K562 (cell line): ENCODE results near the gene SEC16A. TPM values are rescaled to one million over a fixed set of nuclear protein-coding genes. Genes with fewer than 3 reads are reported as not detected.

ENCODE experiments used
- ATAC-seq: fragments of 200-7000 bp; cut with Tn5 transposase; 3 replicates; pipeline ENCODE4 v1.9.1; 2020; ENCODE audit warnings: moderate library complexity
- BruUV-seq: library from RNA; stranded (reverse); fragments of 400-500 nt; replicated peaks from 2 replicates; lab custom pipeline; 2021; lab: Mats Ljungman, UMichigan
- CTCF ChIA-PET: fragments of 300-600 bp; formaldehyde crosslinking; extraction: SDS; loops from one replicate; lab custom pipeline; 2021; ENCODE audit warnings: low intra/inter-chr PET ratio; lab: Yijun Ruan, JAX
- POLR2A ChIA-PET: fragments of 300-600, 350-650 bp; sonication (Branson Sonifier 250); formaldehyde crosslinking; extraction: SDS; loops from one replicate; lab custom pipeline; 2021; ENCODE audit warnings: antibody characterized with exemption, inconsistent platforms; lab: Yijun Ruan, JAX
- DNase-seq, 4 experiments: peaks; one replicate each; pipeline versions ENCODE4 v3.0.0 to v3.0.0-alpha.2; 2011 to 2018; ENCODE audit warnings: low spot score in 3 of 4, mixed read lengths in 3 of 4; ENCODE audit errors: extremely low read depth in 1 of 4
- FAIRE-seq: peaks from 2 replicates; lab custom pipeline; 2011; peaks lifted over from hg19 to GRCh38; lab: Jason Lieb, UNC
- H2AFZ ChIP-seq: 2 replicates; pipeline ENCODE4 v1.6.0; 2011; ENCODE audit warnings: low read depth, low read length, control low read depth, inconsistent platforms
- H3K27ac ChIP-seq: fragments of 200-600 bp; 3 replicates; pipeline ENCODE4 v1.8.0; 2011; ENCODE audit warnings: low read depth, mild to moderate bottlenecking, control low read depth, inconsistent platforms, low read length, moderate library complexity, mixed read lengths; ENCODE audit errors: extremely low read depth
- H3K27me3 ChIP-seq, 2 experiments: fragments of 300-600 bp in 1 of 2; 2 replicates in 1 of 2; 3 replicates in 1 of 2; pipeline versions ENCODE4 v1.6.0 to v1.8.0; 2011; ENCODE audit warnings: inconsistent platforms in 2 of 2, low read length in 2 of 2, mild to moderate bottlenecking in 1 of 2, mixed read lengths in 1 of 2, moderate library complexity in 1 of 2; ENCODE audit not compliant: control insufficient read depth in 2 of 2, insufficient read depth in 2 of 2
- H3K36me3 ChIP-seq: fragments of 300-600 bp; 3 replicates; pipeline ENCODE4 v1.8.0; 2011; ENCODE audit warnings: mild to moderate bottlenecking, low read length, inconsistent platforms; ENCODE audit not compliant: control insufficient read depth, insufficient read depth
- H3K4me1 ChIP-seq, 2 experiments: fragments of 200-600 bp in 1 of 2; replicated peaks in 1 of 2; 2 replicates in 1 of 2; 3 replicates in 1 of 2; pipeline versions ENCODE4 v1.5.1 to v1.8.0; 2011; ENCODE audit warnings: inconsistent platforms in 2 of 2, low read length in 2 of 2, mild to moderate bottlenecking in 1 of 2, mixed read lengths in 1 of 2, moderate library complexity in 1 of 2; ENCODE audit not compliant: control insufficient read depth in 2 of 2, insufficient read depth in 2 of 2
- H3K4me2 ChIP-seq: 2 replicates; pipeline ENCODE4 v1.6.1; 2011; ENCODE audit warnings: low read length, control low read depth, inconsistent platforms, mixed read lengths; ENCODE audit not compliant: insufficient read depth
- H3K4me3 ChIP-seq: fragments of 200-600 bp; sonication (generic), shearing (Covaris generic); 2 replicates; pipeline ENCODE4 v1.5.1; 2016; ENCODE audit warnings: control low read depth, inconsistent platforms
- H3K79me2 ChIP-seq: fragments of 200-600 bp; 3 replicates; pipeline ENCODE4 v1.8.0; 2011; ENCODE audit warnings: low read length, inconsistent platforms; ENCODE audit not compliant: control insufficient read depth, insufficient read depth
- H3K9ac ChIP-seq, 2 experiments: 2 replicates each; pipeline versions ENCODE4 v1.6.0 to v1.6.1; 2011; ENCODE audit warnings: low read depth in 2 of 2, low read length in 2 of 2, control low read depth in 1 of 2, inconsistent platforms in 1 of 2, mild to moderate bottlenecking in 1 of 2, mixed read lengths in 1 of 2; ENCODE audit not compliant: insufficient read depth in 1 of 2
- H3K9me1 ChIP-seq: one replicate; pipeline ENCODE4 v1.6.0; 2011; ENCODE audit warnings: inconsistent platforms, mild to moderate bottlenecking, low read length, moderate library complexity; ENCODE audit not compliant: control insufficient read depth, insufficient read depth
- H3K9me3 ChIP-seq: replicated peaks from 2 replicates; pipeline ENCODE4 v1.5.1; 2011; ENCODE audit warnings: low read depth, low read length, inconsistent platforms; ENCODE audit not compliant: control insufficient read depth, insufficient read depth
- H4K20me1 ChIP-seq: replicated peaks from 2 replicates; pipeline ENCODE4 v1.6.1; 2011; ENCODE audit warnings: low read length, inconsistent platforms, mixed read lengths; ENCODE audit not compliant: control insufficient read depth, insufficient read depth
- ARID2 ChIP-seq: fragments of 450-650 bp; IDR thresholded peaks from 2 replicates; pipeline ENCODE4 v1.6.1; 2017; ENCODE audit warnings: antibody characterized with exemption, mild to moderate bottlenecking
- CBX2 ChIP-seq: fragments of 200-600 bp; sonication (generic); IDR thresholded peaks from one replicate; pipeline ENCODE4 v1.6.1; 2012; ENCODE audit warnings: mild to moderate bottlenecking, low read length, inconsistent platforms; ENCODE audit not compliant: insufficient read depth, poor library complexity, severe bottlenecking
- POLR2G ChIP-seq: fragments of 200-400 bp; formaldehyde crosslinking; IDR thresholded peaks from 2 replicates; pipeline ENCODE4 v1.6.1; 2017; ENCODE audit warnings: low read depth, mild to moderate bottlenecking, antibody characterized with exemption, low read length, moderate library complexity
- POLR3G ChIP-seq: IDR thresholded peaks from 2 replicates; pipeline ENCODE4 v1.6.1; 2011; ENCODE audit not compliant: insufficient read length, insufficient replicate concordance; ENCODE audit errors: extremely low read depth
- RBFOX2 ChIP-seq: fragments of 200-400 bp; formaldehyde crosslinking; IDR thresholded peaks from 2 replicates; pipeline ENCODE4 v1.6.1; 2017; ENCODE audit warnings: low read depth, mild to moderate bottlenecking, low read length, moderate library complexity
- RBM22 ChIP-seq: fragments of 200-400 bp; formaldehyde crosslinking; IDR thresholded peaks from 2 replicates; pipeline ENCODE4 v1.6.1; 2018; ENCODE audit warnings: low read length, low read depth; ENCODE audit not compliant: poor library complexity, severe bottlenecking
- RUNX1 ChIP-seq: sonication (generic); IDR thresholded peaks from 2 replicates; pipeline ENCODE4 v1.6.1; 2016; ENCODE audit warnings: antibody characterized with exemption, low read depth
- TCF3 ChIP-seq: sonication (generic); formaldehyde crosslinking; IDR thresholded peaks from 2 replicates; pipeline ENCODE4 v1.4.0; 2020; ENCODE audit warnings: mild to moderate bottlenecking, missing genetic modification reagents
- TEAD1 ChIP-seq, 2 experiments: fragments of 450-650 bp in 1 of 2; sonication (generic) in 1 of 2; formaldehyde crosslinking; IDR thresholded peaks; 2 replicates each; pipeline versions ENCODE4 v1.4.0 to v1.8.0; 2020 to 2022; ENCODE audit warnings: mild to moderate bottlenecking in 2 of 2, missing genetic modification reagents in 1 of 2
- ZNF551 ChIP-seq: fragments of 250-450 bp; sonication (Bioruptor Pico); IDR thresholded peaks from 2 replicates; pipeline ENCODE4 v1.5.0; 2021; ENCODE audit warnings: mild to moderate bottlenecking, moderate library complexity
- ZNF644 ChIP-seq: fragments of 200-800 bp; sonication (Bioruptor generic); IDR thresholded peaks from 2 replicates; pipeline ENCODE4 v1.6.1; 2016; ENCODE audit warnings: low read depth, missing genetic modification characterization, missing compliant biosample characterization
- whole genome bisulfite sequencing: fragments of 100-300 bp; shearing (Covaris generic); methylation state at CpG from one replicate; pipeline ENCODE4 v1.1.6; 2016; ENCODE audit warnings: low coverage, mixed read lengths; ENCODE audit not compliant: insufficient coverage; ENCODE audit errors: missing lambda C conversion rate; 5-methylcytosine and 5-hydroxymethylcytosine counted together
- in situ Hi-C: fragments of 300-500 bp; cut with MboI; formaldehyde crosslinking; loops from 4 replicates; pipeline ENCODE4 v1.15.0; 2018; ENCODE audit warnings: inconsistent platforms, mixed read lengths
- intact Hi-C: fragments of 100-400 bp; cut with micrococcal nuclease; formaldehyde crosslinking; loops from 2 replicates; pipeline ENCODE4 v1.14.2; 2022
- polyA plus RNA-seq, 8 experiments: library from polyadenylated mRNA; depleted of rRNA in 4 of 8; stranded (reverse) in 5 of 8; unstranded in 3 of 8; fragments of >200 nt; fragmentation: Nextera tagmentation in 2 of 8; fragmentation: Illumina TruSeq in 1 of 8; extraction: Ambion mirVana in 2 of 8; extraction: Trizol in 1 of 8; gene quantifications; 2 replicates each; pipeline versions ENCODE4 v1.2.1 to v1.2.3, GENCODE V29; 2011 to 2014; ENCODE audit warnings: inconsistent platforms in 1 of 8, missing spikeins in 1 of 8
- total RNA-seq, 7 experiments: library from RNA; depleted of rRNA in 6 of 7; stranded (reverse); fragments of >200 nt in 6 of 7; fragmentation: Illumina TruSeq in 2 of 7; extraction: Trizol in 2 of 7; gene quantifications; 2 replicates each; pipeline versions ENCODE4 v1.2.1 to v1.2.3, GENCODE V29; 2011 to 2021; ENCODE audit warnings: low replicate concordance in 1 of 7

The SEC16A gene
- total and polyA plus RNA-seq, 9 of the 15 experiments (the other 6 are each of a cell fraction or from before 2014, with no cell fraction given): 8.3 to 62.8 (median 14.0) TPM

GRCh38 chr9:136466155-136466541, 16.7 kb downstream of the SEC16A start:
- Histone ChIP-seq H3K4me1 (peaks cover 0 to 7% of the 10 kb centered on the region in 2 experiments; a peak in 3 of 5 replicates), H3K36me3 (peaks cover 97% of the 10 kb centered on the region), H2AFZ (no peak overlapping the region), H3K27me3 (no peaks in the 10 kb centered on the region), H4K20me1 (peaks cover 16% of the 10 kb centered on the region), H3K4me3 (no peak overlapping the region), H3K79me2 (peaks cover 17% of the 10 kb centered on the region; the same call in 1 of the 3 replicates), H3K9me3 (no peaks in the 10 kb centered on the region), H3K4me2 (no peak overlapping the region), H3K9ac (no peak overlapping the region)
- in situ Hi-C loops: no loop called here
- intact Hi-C loops: no loop called here
- ChIA-PET POLR2A (interaction anchor here (0.5 kb wide), 1 partner anchor 15 kb away, joined by 3 read pairs; no protein-coding TSS in a partner anchor), CTCF (no interaction called here)
- DNase-seq (no peak), ATAC-seq (no peak), FAIRE-seq (no peak)
- WGBS: 95% methylated on average over 17 of the region's 30 CpGs
- peak; percentile 40 for TF ChIP-seq RBM22
- TF ChIP-seq TCF3 (CRISPR knock-in tag): no peak
- TF ChIP-seq POLR2G: peak; percentile 59
- peak; percentile 29; the same call in 1 of the 2 replicates for TF ChIP-seq RBFOX2
- TF ChIP-seq, all 486 proteins: peak for 3
- no TSS peak for BruUV-seq
- Histone ChIP-seq H3K27ac (no peak overlapping the region), H3K9me1 (no peaks in the 10 kb centered on the region)

- ATAC-seq: no peak
- no peaks in the 10 kb centered on the region for H3K27me3 ChIP-seq
- H3K9me3 ChIP-seq: no peaks in the 10 kb centered on the region
- in situ Hi-C loops (no loop called here), intact Hi-C loops (no loop called here)
- no peak overlapping the region for H3K4me3 ChIP-seq
- BruUV-seq: no TSS peak
- POLR2A ChIA-PET: interaction anchor here (1.2 to 1.8 kb wide), 2 partner anchors 9 to 20 kb away, joined by 3 to 8 read pairs; no protein-coding TSS in a partner anchor
- no peak overlapping the region for H3K9ac ChIP-seq
- CTCF ChIA-PET: no interaction called here
- peaks cover 13% of the 10 kb centered on the region; the same call in 1 of the 3 replicates for H3K79me2 ChIP-seq
- no peak for TF ChIP-seq POLR3G
- TF ChIP-seq TEAD1 (CRISPR knock-in tag; IDR thresholded peaks at IDR 0.05): no peak
- TF ChIP-seq RUNX1: no peak
- TF ChIP-seq ZNF551 (CRISPR knock-in tag): no peak
- no peak for TF ChIP-seq CBX2
- no peak for TF ChIP-seq ZNF644 (tag)
- TF ChIP-seq RBFOX2: 0 out of 2 replicates have a peak, but pooled peaks have one; percentile 5
- no peak for TF ChIP-seq ARID2
- H3K4me1 ChIP-seq: peaks cover 0 to 7% of the 10 kb centered on the region in 2 experiments; a peak in 2 of 5 replicates
- peaks cover 97% of the 10 kb centered on the region for H3K36me3 ChIP-seq
- H3K9me1 ChIP-seq: no peaks in the 10 kb centered on the region
- WGBS: 97% methylated on average over 25 of the region's 27 CpGs
- FAIRE-seq: no peak
- peaks cover 11% of the 10 kb centered on the region for H4K20me1 ChIP-seq
- no peak overlapping the region for H3K27ac ChIP-seq
- no peak for DNase-seq
- H2AFZ ChIP-seq: no peak overlapping the region
- H3K4me2 ChIP-seq: no peak overlapping the region
Observed at GRCh38 chr9:136465500-136466154, 17.2 kb downstream of the SEC16A start.
